Brain microvascular endothelial cell (primary cell): ENCODE results near the gene ADAMTS18.

Experiments used
- DNase-seq: peaks from one replicate; pipeline ENCODE4 v3.0.0-alpha.2; 2020
- H3K27ac ChIP-seq: fragments of 250-450 bp; sonication (Bioruptor Pico); 2 replicates; pipeline ENCODE4 v1.5.1; 2020; ENCODE audit warnings: mild to moderate bottlenecking, moderate library complexity
- H3K27me3 ChIP-seq: fragments of 250-450 bp; sonication (Bioruptor Pico); replicated peaks from 2 replicates; pipeline ENCODE4 v1.5.1; 2020; ENCODE audit warnings: mild to moderate bottlenecking
- H3K36me3 ChIP-seq: fragments of 250-450 bp; sonication (Bioruptor Pico); replicated peaks from 2 replicates; pipeline ENCODE4 v1.5.1; 2020; ENCODE audit warnings: mild to moderate bottlenecking
- H3K4me3 ChIP-seq: 2 replicates; pipeline ENCODE4 v1.5.1; 2011; ENCODE audit warnings: low read depth, mild to moderate bottlenecking, control low read depth, low read length, moderate library complexity
- CTCF ChIP-seq: IDR thresholded peaks from 2 replicates; pipeline ENCODE4 v1.5.1; 2011; ENCODE audit warnings: low read depth, mild to moderate bottlenecking, moderate library complexity, low read length, control low read depth, inconsistent platforms; ENCODE audit errors: missing control alignments
- in situ Hi-C: cut with HindIII; loops from 2 replicates; pipeline ENCODE4 v1.10.0; 2017; ENCODE audit warnings: low sequenced_read_pairs, low pct_ligation_motif_present

ADAMTS18 gene, protein sequence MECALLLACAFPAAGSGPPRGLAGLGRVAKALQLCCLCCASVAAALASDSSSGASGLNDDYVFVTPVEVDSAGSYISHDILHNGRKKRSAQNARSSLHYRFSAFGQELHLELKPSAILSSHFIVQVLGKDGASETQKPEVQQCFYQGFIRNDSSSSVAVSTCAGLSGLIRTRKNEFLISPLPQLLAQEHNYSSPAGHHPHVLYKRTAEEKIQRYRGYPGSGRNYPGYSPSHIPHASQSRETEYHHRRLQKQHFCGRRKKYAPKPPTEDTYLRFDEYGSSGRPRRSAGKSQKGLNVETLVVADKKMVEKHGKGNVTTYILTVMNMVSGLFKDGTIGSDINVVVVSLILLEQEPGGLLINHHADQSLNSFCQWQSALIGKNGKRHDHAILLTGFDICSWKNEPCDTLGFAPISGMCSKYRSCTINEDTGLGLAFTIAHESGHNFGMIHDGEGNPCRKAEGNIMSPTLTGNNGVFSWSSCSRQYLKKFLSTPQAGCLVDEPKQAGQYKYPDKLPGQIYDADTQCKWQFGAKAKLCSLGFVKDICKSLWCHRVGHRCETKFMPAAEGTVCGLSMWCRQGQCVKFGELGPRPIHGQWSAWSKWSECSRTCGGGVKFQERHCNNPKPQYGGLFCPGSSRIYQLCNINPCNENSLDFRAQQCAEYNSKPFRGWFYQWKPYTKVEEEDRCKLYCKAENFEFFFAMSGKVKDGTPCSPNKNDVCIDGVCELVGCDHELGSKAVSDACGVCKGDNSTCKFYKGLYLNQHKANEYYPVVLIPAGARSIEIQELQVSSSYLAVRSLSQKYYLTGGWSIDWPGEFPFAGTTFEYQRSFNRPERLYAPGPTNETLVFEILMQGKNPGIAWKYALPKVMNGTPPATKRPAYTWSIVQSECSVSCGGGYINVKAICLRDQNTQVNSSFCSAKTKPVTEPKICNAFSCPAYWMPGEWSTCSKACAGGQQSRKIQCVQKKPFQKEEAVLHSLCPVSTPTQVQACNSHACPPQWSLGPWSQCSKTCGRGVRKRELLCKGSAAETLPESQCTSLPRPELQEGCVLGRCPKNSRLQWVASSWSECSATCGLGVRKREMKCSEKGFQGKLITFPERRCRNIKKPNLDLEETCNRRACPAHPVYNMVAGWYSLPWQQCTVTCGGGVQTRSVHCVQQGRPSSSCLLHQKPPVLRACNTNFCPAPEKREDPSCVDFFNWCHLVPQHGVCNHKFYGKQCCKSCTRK (N-terminal part only)

DNA sequence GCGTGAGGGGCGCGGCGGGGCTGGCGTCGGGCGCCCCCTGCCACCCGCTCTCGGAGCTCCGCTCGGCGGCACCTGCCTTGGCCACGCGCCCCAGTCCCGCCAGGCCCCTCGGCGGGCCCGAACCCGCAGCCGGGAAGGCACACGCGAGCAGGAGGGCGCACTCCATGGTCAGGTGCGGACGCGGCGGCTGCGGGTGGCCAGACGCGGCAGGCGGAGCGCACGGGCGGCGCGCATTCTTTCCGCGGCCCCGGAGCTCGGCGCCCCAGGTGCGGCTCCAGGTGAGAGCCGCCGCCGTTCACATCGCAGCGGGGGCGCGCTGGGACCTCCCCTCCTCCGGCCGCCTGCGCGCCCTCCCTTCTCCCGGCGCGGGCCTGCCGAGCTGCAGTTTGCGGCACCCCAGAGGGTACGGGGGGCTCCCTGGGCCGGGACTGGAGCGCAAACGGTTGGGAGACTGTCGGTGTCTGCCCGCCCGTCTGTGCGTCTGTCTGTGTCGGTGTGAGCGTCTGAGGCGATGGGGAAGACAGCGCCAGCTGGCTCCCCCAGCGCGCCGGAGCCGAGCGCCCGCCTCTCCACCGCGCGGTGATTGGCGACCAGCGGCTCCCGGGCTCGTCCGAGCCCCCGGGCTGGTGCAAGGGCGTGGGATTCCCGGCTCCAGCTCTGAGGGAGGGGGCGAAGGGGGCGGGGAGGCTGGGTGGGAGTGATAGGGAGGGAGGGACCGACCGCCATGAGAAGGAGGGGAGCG lies at the start of gene ADAMTS18:
TSS of gene ADAMTS18 (minus strand) at position 505 of the 742 bp plus-strand sequence. CDS start at position 166, 339 bp downstream.
- DNase-seq, result no peak
- in situ Hi-C loops, result no loop called here
- Histone ChIP-seq H3K4me3 (peak within 1 kb of the TSS; percentile 45), H3K27me3 (peaks cover 18% of the 10 kb centered on the region), H3K36me3 (no peaks in the 10 kb centered on the region), H3K27ac (no peak within 1 kb of the TSS)
- no peak for TF ChIP-seq CTCF

DNA sequence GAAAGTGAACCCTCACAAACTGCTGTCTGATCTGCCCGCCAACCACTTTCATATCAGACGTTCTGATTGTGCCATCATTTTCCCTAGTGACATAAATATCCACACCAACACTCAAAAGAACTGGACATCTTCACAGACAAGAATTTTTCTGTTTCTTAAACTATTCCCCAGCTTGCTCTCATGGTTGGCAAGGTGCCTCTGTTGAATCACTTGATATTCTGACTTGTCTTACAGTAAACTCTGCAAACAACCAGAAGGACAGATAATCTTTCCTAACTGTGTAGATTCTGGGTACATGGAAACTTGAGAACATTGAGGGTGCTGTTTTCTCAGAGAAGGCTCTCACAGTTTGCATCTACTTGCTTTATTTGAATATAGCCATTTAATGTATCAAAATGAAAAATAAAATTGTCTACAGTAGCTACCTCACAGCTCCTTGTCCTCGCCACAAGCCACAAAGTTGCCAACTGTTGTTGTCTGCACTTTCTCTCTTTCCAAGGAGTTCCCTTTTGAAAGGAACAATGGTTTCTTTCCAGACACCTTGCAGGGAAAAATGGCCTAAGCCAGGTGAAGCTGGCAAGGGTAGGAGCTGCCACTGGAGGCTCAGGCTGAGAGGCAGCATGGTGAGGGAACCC lies 46.0 kb upstream of the ADAMTS18 start:
- TF ChIP-seq CTCF, result no peak
- in situ Hi-C loops, result no loop called here
- H3K4me3 ChIP-seq, result no peak overlapping the region
- no peaks in the 10 kb centered on the region for H3K27me3 ChIP-seq
- DNase-seq, result no peak
- H3K27ac ChIP-seq, result no peak overlapping the region
- no peaks in the 10 kb centered on the region for H3K36me3 ChIP-seq

DNA sequence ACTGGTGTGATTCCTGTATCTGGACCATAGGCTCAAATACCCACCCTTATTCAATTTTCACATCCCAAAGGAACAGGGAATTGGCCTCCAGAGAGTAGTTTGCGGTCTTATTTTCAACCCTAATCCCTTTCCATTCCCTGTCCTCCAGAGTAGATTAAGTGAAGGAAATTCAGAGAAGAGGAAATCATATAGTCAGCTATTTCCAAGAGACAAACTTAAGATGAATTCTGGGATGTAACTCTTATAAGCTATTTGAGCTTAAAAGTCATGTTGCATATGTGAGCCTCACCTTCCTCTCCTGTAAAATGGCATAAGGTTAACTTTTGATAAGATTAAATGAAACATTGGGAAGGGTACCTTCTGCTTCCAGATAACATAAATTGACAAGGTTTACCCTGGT lies 37.4 kb upstream of the ADAMTS18 start:
- Histone ChIP-seq H3K27me3 (no peaks in the 10 kb centered on the region), H3K4me3 (no peak overlapping the region), H3K36me3 (no peaks in the 10 kb centered on the region), H3K27ac (no peak overlapping the region)
- TF ChIP-seq CTCF, result no peak
- in situ Hi-C loops, result no loop called here
- no peak for DNase-seq

DNA sequence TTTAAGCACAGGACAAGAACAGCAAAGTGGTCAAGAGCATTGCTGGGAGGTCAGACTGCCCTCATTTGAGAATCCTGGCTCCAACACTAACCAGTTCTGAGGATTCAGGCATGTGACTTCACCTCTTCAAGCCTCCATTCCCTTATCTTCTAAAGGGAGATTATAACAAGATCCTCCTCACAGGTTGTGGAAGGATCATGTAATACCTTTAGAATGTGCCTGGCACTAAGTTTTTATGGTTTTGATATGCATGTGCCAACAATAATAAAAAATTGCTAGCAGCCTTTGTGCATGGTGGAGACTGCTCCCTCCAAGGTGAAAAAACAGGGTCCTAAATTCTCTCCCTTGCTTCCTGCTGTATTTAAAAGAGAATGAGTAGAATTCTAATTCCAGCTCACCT lies 36.0 kb upstream of the ADAMTS18 start:
- no peak for TF ChIP-seq CTCF
- in situ Hi-C loops, result no loop called here
- no peak for DNase-seq
- no peak overlapping the region for H3K4me3 ChIP-seq
- H3K27me3 ChIP-seq, result no peaks in the 10 kb centered on the region
- H3K27ac ChIP-seq, result no peak overlapping the region
- no peaks in the 10 kb centered on the region for H3K36me3 ChIP-seq

- Histone ChIP-seq H3K27ac (no peak overlapping the region), H3K27me3 (no peaks in the 10 kb centered on the region), H3K36me3 (no peaks in the 10 kb centered on the region), H3K4me3 (no peak overlapping the region)
- in situ Hi-C loops, result no loop called here
- DNase-seq, result no peak
- no peak for TF ChIP-seq CTCF
These were observed 34.8 kb upstream of the ADAMTS18 start for GRCh38 chr16:77469634-77470033.
